ENCODE results near the gene CDC6.
A peak's percentile ranks its signal among the peaks of the same experiment; 100 is the strongest.

Gene CDC6, protein sequence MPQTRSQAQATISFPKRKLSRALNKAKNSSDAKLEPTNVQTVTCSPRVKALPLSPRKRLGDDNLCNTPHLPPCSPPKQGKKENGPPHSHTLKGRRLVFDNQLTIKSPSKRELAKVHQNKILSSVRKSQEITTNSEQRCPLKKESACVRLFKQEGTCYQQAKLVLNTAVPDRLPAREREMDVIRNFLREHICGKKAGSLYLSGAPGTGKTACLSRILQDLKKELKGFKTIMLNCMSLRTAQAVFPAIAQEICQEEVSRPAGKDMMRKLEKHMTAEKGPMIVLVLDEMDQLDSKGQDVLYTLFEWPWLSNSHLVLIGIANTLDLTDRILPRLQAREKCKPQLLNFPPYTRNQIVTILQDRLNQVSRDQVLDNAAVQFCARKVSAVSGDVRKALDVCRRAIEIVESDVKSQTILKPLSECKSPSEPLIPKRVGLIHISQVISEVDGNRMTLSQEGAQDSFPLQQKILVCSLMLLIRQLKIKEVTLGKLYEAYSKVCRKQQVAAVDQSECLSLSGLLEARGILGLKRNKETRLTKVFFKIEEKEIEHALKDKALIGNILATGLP

DNA sequence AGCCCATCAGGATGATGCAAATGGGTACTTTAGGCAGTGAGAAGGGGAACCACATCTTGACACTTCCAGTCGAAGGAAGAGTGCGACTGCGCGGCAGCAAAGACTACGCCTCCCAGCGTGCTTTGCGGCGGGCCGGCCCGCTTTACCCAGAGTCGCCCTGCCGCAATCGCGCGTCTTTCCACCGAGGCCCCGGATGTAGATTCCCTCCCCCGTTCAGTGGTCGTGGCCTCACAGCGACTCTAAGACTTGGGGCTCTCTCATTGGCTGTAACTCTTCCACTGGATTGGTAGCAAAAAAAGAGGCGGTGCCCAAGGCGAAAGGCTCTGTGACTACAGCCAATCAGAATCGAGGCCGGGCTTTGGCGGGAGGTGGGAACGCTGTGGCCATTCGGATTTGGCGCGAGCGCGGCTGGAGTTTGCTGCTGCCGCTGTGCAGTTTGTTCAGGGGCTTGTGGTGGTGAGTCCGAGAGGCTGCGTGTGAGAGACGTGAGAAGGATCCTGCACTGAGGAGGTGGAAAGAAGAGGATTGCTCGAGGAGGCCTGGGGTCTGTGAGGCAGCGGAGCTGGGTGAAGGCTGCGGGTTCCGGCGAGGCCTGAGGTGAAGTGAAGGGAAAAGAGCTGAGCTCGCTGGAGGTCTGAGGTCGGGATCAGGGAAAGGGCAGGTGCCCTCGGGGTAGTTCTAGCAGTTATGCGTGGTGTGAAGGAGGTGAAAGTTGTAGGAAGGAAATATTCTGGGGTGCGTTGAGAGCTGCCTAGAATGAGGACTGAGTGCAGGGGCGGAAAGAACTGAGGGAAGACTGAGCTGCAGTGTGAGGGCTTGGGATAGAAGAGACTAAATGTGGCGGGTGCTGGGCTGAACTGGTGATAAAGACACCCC lies at the start of gene CDC6:
Gene CDC6 (plus strand): TSS at position 386 of the 876 bp plus-strand sequence. CDS start 1,542 bp downstream, outside the sequence.
- peak; percentile 99 for DNase-seq

DNA sequence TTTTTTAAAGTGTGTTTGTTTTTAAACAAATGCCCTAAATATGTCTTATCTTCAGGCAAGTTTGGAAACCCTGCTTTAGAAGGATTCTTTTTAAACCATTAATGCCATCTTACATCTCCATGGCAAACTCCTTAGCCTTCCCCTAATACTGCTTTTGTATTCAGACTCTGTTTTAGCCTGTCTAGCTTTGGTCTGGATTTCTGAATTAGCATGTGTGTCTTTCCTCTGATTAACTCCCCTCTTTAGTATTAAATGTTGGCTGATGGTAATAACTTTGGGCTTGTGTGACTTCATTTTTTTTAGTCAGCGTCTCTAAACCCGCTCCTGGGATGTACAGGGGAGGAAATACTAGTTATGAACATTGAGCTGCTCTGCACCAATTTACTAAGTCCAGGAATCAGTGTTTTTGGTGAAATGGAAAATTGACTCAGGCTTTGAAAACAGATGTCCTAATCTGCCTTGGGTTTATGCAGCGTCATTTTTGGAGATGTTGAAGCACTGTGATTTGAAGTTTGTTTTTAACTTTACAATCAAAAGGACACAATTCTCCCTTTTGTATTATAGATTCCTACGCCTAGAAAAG lies 46.3 kb upstream of the CDC6 start:
- DNase-seq: no peak

DNA sequence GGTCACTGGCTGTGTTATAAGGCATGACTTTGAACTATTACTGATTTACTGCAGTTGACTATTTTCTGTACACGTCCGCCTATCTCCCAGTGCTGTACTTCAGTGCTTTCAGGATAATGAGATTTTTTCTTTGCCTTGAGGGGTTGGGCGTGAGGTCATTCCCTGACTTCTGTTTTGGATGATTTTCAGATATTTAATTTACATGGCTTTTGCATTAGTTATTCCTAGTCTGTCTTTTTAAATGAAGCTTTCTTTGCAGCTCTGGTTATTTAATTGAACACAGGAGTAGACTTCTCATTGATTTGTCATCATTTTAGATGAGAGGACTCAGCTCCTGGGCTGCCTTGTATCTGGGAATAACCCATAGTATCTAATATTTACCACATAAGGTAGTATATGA lies 44.9 kb upstream of the CDC6 start:
- DNase-seq: no peak

DNA sequence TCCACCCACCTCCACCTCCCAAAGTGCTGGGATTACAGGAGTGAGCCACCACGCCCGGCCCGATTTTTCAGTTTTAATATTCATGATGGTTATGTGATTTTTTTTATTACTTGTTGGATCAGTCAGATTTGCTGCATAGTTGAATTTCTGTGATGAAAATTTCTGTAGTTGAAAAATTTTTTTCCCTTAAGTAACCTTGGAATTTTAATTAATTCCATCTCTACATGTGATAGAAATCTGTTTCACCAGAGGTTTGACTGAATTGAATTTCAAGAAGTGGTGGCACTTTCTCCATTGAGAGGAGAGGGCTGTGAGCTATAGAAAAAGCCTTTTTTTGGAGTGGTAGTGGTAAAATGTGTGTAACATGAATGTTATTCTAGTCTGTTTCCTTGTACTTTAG lies 43.9 kb upstream of the CDC6 start:
- DNase-seq: no peak

DNA sequence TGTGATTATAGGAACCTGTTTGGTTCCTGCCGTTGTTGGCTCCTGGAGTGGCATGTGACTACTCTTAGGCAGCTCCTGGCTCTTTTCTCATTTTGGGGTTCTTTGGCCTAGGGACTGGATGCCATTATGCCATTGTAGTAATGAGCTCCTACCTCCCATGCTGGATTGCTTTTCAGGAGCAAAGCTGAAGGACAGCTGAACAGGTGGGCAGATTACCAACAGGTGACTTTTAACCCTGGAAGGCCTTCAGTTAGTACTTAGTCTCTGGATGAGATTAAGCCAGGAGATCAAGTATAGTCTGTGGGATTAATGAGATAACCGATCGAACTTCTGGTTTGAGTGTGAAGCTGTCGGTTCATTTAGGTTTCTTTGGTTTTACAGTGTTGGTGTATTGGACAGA lies 43.4 kb upstream of the CDC6 start:
- no peak for DNase-seq

DNA sequence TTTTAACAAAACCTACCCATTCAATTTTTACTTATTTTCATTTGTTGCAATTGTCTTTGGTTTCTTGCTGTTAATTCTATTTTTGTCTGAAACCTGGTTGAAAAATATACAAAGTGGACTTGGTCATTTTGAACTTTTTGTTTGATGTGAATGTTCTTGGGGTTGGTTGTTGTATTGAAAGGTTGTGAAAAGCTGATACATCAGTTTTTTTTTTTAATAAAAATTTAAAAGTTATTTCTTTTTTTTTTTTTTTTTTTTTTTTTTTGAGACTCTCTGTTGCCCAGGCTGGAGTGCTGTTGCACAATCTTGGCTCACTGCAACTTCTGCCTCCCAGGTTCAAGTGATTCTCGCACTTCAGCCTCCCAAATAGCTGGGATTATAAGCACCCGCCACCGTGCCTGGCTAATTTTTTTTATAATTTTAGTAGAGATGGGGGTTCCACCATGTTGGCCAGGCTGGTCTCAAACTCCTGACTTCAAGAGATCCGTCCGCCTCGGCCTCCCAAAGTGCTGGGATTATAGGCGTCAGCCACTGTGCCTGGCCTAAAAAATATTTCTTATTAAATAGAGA lies 39.7 kb upstream of the CDC6 start:
- no peak for DNase-seq

DNA sequence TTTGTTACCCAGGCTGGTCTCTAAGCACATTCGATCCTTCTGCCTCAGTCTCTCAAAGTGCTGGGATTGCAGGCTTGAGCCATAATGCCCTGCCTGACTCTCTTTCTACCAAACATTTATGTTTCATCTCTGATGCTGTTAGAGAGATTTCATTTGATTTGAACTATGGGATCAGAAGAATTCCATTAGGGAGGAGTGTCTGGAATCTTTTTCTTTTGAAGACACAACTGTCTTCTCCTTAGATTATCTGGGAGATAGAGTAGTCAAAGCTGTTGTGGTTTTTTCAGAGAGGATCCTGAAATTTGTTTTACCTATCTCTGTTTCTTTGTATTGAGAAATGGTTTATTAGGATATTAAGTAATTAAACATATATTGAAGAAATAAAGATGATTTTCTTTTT lies 39.2 kb upstream of the CDC6 start:
- no peak for DNase-seq

DNA sequence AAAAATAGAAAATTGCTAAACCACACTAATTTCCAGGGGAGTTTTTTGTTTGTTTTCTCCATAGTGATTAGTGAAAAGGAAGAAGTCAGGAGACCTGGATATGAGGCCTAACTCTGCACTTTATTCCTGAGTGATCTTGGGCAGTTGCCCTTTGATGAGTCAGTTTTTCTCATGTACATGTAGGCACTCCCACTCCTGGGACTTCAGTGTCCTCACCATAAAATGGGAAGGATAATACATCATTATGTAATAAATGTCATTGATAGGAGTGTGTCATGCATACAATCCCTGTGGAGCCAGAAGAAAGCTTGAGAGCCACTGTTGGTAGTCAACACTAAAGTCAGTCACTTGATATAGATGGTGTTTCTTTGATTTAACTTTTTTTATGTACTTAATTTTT lies 36.1 kb upstream of the CDC6 start:
- no peak for DNase-seq

DNA sequence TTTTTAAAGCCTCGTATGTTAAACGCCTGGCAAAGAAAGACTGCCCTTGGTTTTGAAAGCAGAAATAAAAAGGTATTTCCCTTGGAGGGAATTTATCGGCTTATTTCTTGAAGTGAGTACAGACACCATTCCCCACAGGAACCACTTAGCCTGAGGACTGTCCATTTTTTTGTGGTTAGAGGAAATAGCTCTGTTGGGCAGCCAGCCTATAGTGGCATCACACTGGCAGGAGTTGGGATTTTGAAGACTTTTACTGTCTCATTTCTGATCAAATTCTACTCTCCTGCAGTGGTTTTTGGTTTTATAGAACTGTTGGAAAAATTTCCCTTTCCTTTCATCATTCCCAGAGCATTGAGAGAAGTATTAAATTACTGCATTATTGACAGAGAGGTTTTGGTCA lies 34.1 kb upstream of the CDC6 start:
- no peak for DNase-seq

DNA sequence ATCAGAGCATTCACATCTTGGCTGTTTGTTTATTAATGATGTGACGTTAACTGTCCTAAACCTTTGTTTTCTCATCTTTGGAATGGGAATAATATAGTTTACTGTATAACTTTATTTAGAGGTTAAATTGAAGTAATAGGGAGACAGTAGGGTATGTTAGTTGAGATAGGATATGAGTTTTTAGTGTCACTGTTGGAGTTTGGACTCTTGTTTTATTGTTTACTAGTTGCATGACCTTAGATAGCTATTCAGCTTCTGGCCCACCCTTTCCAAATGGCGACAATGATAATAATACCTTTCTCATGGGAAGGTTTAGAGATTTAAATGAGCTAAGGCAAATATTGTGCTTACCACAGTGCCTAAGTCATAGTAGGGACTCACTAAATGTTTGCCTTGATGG lies 28.2 kb upstream of the CDC6 start:
- DNase-seq: no peak

DNA sequence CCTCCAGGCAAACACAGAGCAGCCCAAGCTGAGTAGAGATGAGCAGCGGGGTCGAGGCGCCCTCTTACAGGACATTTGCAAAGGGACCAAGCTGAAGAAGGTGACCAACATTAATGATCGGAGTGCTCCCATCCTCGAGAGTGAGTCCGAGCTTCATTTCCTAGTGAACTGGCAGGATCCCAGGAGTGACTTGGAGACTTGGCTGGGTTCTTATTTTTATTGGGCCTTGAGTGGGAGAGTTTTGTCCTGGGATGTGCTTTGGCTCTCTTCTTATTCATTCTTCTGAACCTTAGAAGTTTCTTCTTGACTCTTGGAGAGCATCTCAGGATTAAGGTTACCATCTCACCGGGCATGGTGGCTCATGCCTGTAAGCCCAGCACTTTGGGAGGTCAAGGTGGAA lies 27.2 kb upstream of the CDC6 start:
- DNase-seq: no peak

DNA sequence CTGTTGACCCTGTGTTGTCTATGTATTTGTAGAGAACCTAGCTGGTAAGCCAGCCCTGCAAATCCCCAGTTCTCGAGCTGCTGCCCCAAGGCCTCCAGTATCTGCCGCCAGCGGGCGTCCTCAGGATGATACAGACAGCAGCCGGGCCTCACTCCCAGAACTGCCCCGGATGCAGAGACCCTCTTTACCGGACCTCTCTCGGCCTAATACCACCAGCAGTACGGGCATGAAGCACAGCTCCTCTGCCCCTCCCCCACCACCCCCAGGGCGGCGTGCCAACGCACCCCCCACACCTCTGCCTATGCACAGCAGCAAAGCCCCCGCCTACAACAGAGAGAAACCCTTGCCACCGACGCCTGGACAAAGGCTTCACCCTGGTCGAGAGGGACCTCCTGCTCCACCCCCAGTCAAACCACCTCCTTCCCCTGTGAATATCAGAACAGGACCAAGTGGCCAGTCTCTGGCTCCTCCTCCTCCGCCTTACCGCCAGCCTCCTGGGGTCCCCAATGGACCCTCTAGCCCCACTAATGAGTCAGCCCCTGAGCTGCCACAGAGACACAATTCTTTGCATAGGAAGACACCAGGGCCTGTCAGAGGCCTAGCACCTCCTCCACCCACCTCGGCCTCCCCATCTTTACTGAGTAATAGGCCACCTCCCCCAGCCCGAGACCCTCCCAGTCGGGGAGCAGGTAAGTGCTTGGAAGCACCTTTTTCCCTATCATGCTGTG lies 23.1 kb upstream of the CDC6 start:
- no peak for DNase-seq

DNA sequence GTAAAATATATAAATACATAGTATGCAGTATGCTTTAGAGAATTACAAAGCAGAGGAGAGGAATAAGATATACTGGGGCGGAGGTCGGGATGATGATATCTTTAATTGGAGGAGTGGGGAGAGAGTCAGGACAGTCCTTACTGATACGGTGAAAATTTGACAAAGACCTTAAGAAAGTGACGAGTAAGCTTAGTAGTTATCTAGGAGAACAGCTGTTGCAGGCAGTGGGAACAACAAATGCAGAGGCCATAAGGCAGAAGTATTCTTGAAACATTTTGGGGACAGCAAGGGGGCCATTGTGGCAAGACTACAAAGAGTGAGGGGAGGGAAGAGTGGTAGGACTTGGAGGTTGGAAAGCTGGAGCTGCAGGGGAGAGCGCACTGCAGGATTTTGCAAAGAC lies 22.3 kb upstream of the CDC6 start:
- no peak for DNase-seq

DNA sequence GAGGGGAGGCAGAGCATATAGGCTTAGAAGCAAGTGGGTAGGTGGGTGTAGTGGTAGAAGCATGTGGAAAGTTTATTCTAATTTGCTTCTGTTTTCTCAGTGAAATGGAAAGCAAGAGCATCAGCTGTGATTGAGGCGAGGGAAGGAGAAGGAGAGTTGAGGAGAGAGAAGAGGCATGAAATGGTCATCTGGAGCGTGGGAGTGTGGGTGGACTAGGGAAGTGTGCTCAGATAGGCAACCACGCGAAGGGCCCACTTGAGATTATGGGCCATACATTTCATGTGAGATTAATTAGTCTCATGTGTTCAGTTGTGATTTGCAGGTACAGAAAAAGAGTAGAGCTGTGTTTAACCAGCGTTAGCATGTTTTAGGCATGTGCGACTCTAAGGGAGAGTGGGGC lies 20.8 kb upstream of the CDC6 start:
- DNase-seq: no peak

DNA sequence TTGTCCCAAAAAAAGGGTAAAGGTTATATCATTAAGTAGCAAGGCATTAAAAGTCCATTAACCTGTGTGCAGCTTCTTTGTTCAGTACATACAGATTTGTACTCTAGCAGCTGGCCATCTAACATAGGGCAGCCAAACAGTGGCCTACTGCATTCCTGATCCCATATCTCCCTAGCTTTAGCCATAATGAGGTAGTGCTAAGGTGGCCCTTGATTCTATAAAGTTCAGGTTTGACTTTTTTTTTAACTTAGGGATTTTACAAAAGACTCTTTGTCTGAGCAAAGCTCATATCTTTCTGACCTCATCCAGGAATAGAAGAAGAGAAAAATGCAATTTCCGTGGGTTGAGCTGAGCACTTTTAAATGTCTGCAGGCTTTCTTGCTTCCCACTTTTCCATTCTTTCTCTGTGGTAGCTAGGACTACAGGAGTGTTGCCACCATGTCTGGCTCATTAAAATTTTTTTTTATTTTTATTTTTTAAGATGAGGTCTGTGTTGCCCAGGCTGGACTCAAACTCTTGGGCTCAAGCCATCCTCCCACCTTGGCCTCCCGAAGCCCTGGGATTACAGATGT lies 19.5 kb upstream of the CDC6 start:
- DNase-seq: no peak

DNA sequence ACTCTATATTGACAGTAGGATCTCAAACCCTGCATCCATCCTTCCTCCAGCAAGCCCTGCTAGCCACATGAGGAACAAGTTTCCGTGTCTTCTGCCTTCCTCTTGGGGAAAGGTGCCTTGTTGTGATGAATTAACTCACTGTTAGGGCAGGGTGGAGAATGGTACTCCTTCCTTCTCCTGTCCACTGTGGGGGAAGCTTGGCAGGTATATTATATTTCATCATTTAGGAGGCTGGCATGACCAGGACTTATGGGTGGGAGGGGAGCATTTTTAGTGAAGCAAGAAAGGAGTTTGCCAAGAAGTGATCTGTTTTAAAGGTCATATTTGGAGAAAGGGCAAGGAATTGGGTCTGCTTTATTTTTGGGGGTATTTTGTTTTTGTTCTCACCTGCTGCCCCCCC lies 9.3 kb upstream of the CDC6 start:
- DNase-seq: no peak

DNA sequence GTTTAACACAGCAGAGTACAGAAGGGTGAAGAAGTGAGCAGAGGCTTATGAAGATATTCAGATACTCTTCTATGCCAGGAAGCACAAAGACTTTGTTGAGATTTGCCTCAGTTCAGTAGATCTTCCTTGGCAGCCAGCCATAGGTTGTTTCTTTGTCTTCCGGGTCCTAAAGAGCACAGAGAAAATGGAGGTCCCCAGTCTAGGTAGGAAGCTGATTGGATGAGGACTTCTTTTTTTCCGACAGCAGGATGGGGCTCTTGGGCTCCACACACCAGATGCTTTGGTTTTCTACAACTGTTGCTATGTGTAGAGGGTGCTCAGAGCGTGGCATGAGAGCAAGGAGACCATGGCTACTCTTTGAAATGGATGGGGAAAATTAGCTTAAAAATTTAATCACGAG lies 8.3 kb upstream of the CDC6 start:
- DNase-seq: no peak

DNA sequence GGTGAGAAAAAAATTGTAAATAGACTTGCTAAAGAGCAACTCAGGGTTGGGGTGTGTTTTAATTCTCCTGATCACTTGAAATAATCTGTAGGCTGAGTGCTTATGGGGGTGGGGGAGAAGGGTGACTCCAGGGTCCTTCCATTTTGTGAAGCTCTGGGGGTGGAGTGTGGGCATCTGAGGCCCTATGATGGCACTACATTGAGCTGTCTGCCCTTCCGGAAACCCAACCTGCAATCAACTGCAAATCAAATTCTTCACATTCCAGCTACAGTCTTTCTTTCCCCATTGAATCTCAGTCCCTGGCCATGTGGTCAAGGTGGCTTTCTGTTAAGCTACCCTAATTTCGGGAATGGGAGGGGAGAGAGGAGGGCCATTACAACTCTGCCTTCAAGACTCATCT lies 6.0 kb upstream of the CDC6 start:
- DNase-seq: no peak

DNA sequence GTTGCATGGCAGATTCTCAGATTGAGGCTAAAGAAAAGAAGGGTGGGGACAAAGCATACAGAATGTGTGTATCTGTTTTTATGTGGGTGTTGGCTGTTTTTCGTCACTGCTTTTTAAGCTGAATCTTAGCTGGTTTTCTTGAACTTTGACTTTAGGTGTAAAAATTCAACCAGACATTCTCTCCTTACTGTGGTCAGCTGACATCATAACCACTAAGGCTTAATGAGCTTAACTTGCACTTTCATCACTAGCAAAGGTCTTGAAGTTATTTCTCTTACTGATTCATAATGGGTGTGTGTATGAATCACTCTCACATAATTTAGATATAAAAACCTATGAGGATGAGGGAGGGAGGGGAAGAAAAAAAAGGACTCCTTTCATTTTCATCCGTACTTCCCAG lies 4.0 kb upstream of the CDC6 start:
- no peak for DNase-seq

DNA sequence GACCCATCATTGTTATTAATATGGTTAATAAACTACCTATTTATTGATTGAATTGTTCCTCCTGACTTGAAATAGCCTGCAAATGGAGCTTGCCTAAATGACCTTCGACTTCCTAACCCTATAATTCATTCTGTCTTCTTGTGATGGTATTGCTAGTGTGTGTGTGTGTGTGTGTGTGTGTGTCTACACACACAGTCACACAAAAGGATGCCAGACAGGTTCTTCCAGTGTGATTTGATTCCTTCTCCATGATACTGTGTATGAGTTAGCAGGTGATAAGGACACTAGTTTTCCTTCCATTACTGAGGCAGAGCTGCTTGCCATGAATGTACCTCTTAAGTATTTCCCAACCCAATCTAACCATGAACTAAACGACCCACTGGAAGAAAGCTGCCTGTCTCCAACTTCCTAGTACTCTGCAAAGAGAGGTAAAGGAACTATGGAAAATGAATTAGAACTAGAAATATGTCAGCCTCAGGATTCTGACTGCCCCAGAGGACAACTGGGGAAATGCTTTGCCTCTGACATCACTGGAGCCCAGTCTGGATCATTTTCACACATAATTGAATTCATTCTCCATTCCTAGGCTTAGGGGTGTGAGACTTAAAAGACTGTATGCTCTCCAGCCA lies 3.5 kb upstream of the CDC6 start:
- DNase-seq: no peak

DNA sequence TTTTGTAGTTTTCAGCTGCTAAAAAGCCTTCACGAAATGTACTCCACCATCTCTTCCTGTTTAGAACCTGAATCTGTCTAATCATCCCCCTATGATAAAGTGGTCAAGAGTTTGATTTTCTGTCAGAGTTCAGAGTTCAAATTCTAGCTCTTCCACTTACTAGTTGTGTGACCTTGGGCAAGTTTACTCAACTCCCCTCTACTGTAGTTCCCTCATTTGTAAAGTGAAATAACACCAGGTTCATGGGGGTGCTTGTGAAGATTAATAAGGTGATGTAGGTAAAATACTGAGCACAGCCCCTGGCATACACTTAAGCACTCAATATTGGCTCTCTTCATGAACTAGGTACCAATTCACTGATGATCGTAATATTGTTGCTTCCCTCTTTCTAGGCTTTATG lies 1.2 kb upstream of the CDC6 start:
- no peak for DNase-seq

DNA sequence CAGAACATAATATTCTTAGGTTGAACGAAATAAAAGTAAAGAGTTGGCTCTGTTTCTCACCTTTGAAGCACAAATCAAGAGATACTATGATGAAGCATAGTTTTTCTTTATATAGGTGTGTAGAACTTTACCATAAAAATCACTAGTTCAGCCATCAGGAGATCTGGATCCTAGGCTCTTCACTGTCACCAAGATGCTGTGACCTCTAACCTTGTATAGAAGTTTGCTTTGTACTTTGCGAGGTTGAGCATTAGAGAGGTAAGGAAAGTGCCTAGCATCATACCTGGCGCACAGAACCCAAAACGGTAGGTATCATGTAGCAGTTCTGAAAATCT lies 553 bp upstream of the CDC6 start:
- DNase-seq: no peak

Data from NCI-H510A (cell line).